Activated T-helper 17 cell treated with anti-CD3 and anti-CD28 coated beads, Interleukin-2, amount 50 U/mL, for 72 hours (primary cell): ENCODE data around the gene LRIT2. TPM values are rescaled to one million over a fixed set of nuclear protein-coding genes. Genes with fewer than 3 reads are reported as not detected.

Experiments used
- ATAC-seq: fragments of 150-1000 bp; cut with Tn5 transposase; replicated peaks from 2 replicates; pipeline ENCODE4 v1.10.0; 2021; ENCODE audit warnings: mild to moderate bottlenecking, moderate library complexity
- H3K27ac Mint-ChIP-seq: one replicate; pipeline ENCODE4 v1.8.0; 2022; ENCODE audit warnings: mixed read lengths
- H3K27me3 Mint-ChIP-seq: one replicate; pipeline ENCODE4 v1.8.0; 2022; ENCODE audit warnings: mixed read lengths
- H3K36me3 Mint-ChIP-seq: one replicate; pipeline ENCODE4 v1.8.0; 2022; ENCODE audit warnings: low read depth, mild to moderate bottlenecking, mixed read lengths
- H3K4me1 Mint-ChIP-seq: one replicate; pipeline ENCODE4 v1.8.0; 2022; ENCODE audit warnings: mixed read lengths
- H3K4me3 Mint-ChIP-seq: one replicate; pipeline ENCODE4 v1.8.0; 2022; ENCODE audit warnings: mild to moderate bottlenecking, mixed read lengths
- H3K9me3 Mint-ChIP-seq: one replicate; pipeline ENCODE4 v1.8.0; 2022; ENCODE audit warnings: mixed read lengths
- total RNA-seq, 2 donors: library from RNA; stranded (reverse); gene quantifications; one replicate each; pipeline ENCODE4 v1.2.3, GENCODE V29; 2022

LRIT2 gene
- total RNA-seq, 2 donors from 2014 or later, result not detected

DNA sequence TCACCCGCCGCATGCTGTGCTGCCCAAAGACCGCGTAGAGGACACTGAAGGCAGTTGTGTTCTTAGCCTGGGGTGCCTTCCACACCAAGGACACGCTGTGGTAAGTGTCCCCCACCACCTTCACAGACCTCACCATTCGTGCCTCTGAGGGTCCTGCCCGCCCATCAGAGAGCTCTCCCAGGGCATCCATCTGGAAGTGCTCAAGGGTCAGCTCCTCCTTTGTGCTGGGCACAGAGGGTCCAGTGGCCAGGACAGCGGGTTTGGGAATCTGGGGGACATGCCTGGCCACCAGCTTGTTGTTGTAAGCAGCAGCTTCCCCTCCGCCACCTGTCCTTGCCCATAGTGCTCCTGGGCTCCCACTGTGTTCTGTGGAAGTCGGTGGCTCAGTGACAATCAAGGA is 7.0 kb upstream of the LRIT2 start:
- ATAC-seq, result no peak
- Mint-ChIP-seq H3K27me3 (peaks cover 22% of the 10 kb centered on the region), H3K36me3 (no peaks in the 10 kb centered on the region), H3K4me1 (no peaks in the 10 kb centered on the region), H3K4me3 (no peak overlapping the region), H3K9me3 (no peaks in the 10 kb centered on the region), H3K27ac (no peak overlapping the region)

DNA sequence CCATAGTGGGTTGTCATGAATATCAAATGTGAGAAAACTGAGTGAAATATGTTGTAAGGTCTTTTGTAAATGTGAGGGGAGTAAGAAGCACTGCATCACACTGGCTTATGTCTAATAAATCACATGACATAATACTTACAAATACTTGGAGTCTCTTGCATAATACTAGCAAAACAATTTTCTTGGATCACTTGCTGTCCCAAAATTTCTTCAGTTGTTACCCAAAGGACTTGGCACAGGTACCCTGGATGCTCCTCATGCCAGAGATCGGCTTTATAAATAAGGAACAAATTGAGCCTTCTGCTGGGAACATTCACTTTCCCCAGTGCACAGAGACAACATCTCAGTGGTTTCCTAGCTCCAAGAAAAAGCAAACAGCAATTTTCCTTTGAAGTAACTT is 5.0 kb upstream of the LRIT2 start:
- no peak for ATAC-seq
- Mint-ChIP-seq H3K36me3 (no peaks in the 10 kb centered on the region), H3K4me3 (no peak overlapping the region), H3K27ac (no peak overlapping the region), H3K4me1 (no peaks in the 10 kb centered on the region), H3K9me3 (no peaks in the 10 kb centered on the region), H3K27me3 (peaks cover 27% of the 10 kb centered on the region)

- H3K27ac Mint-ChIP-seq, result no peak overlapping the region
- no peak for ATAC-seq
Observed at GRCh38 chr10:84227810-84228209, 2.5 kb upstream of the LRIT2 start.

GRCh38 chr10:84226616-84227015 is 1.3 kb upstream of the LRIT2 start:
- no peaks in the 10 kb centered on the region for H3K9me3 Mint-ChIP-seq
- peaks cover 34% of the 10 kb centered on the region for H3K27me3 Mint-ChIP-seq
- H3K27ac Mint-ChIP-seq, result no peak overlapping the region
- no peaks in the 10 kb centered on the region for H3K36me3 Mint-ChIP-seq
- no peak overlapping the region for H3K4me3 Mint-ChIP-seq
- no peak for ATAC-seq
- H3K4me1 Mint-ChIP-seq, result no peaks in the 10 kb centered on the region

More at GRCh38 chr10:84227810-84228209, 2.5 kb upstream of the LRIT2 start:
- Mint-ChIP-seq H3K9me3 (no peaks in the 10 kb centered on the region), H3K4me1 (no peaks in the 10 kb centered on the region), H3K36me3 (no peaks in the 10 kb centered on the region), H3K4me3 (no peak overlapping the region), H3K27me3 (peaks cover 28% of the 10 kb centered on the region)

DNA sequence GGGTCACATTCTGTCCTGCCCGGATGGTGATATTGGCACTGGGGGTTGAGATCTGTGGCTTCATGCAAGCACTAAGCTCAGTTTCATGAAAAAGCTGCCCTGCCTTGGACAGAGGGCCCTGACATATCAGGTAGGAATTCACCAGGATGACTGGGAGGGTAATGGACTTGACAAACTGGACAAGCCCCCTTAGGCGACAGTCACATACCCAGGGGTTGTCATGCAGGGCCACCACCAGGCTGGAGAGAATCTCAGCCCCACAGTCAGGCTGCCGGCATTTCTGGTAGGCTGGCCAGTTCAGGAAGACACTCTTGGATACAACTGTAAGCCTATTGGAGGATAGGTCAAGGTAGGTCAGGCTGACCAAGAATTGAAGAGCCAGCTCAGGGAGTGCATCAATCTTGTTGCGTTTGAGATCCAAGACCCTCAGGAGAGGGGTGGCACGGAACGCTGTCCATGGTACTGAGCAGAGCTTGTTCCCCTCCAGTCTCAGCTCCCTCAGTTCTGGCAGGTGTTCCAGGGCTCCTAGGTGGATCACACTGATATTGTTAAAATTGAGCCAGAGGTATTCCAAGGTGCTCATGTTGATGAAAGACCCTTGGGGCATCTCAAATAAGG is 824 bp downstream of the LRIT2 start:
- Mint-ChIP-seq H3K9me3 (peaks cover under 1% of the 10 kb centered on the region), H3K27ac (no peak overlapping the region), H3K27me3 (peaks cover 33% of the 10 kb centered on the region), H3K36me3 (no peaks in the 10 kb centered on the region), H3K4me1 (no peaks in the 10 kb centered on the region), H3K4me3 (no peak overlapping the region)
- no peak for ATAC-seq

GRCh38 chr10:84221916-84222315 is 3.4 kb downstream of the LRIT2 start:
- no peak overlapping the region for H3K27ac Mint-ChIP-seq

DNA sequence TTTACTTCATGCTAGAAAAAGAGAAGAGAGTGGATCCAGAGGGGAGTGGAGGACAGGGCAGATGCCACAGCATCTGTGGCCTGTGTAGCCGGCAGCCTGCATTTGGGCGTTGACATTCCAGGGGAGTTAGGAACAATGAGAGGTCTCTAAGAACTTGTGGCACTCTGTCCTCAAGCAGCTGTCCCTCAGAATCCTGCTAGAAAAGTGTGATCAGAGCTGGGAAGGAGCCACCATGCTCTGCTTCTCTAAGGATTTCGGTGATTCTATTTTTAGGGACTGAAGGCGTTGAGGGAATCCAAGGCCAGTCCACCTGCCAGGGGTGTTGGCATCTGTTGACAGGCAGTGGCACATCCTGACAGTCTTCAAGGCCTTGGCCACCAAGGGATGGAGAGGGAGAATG is 7.6 kb downstream of the LRIT2 start:
- ATAC-seq, result no peak
- Mint-ChIP-seq H3K4me3 (no peak overlapping the region), H3K9me3 (peaks cover 4% of the 10 kb centered on the region), H3K4me1 (peaks cover 7% of the 10 kb centered on the region), H3K27me3 (peaks cover 19% of the 10 kb centered on the region), H3K27ac (no peak overlapping the region), H3K36me3 (no peaks in the 10 kb centered on the region)

More at GRCh38 chr10:84221916-84222315, 3.4 kb downstream of the LRIT2 start:
- no peak for ATAC-seq
- H3K36me3 Mint-ChIP-seq, result no peaks in the 10 kb centered on the region
- no peak overlapping the region for H3K4me3 Mint-ChIP-seq
- H3K27me3 Mint-ChIP-seq, result peaks cover 26% of the 10 kb centered on the region
- no peaks in the 10 kb centered on the region for H3K4me1 Mint-ChIP-seq
- peaks cover 4% of the 10 kb centered on the region for H3K9me3 Mint-ChIP-seq

GRCh38 chr10:84216834-84217233 is 8.5 kb downstream of the LRIT2 start:
- no peak overlapping the region for H3K27ac Mint-ChIP-seq
- H3K4me3 Mint-ChIP-seq, result no peak overlapping the region
- H3K27me3 Mint-ChIP-seq, result peaks cover 15% of the 10 kb centered on the region
- H3K4me1 Mint-ChIP-seq, result peaks cover 7% of the 10 kb centered on the region
- no peak for ATAC-seq
- H3K36me3 Mint-ChIP-seq, result no peaks in the 10 kb centered on the region
- peaks cover 4% of the 10 kb centered on the region for H3K9me3 Mint-ChIP-seq

GRCh38 chr10:84214612-84215235 is 10.6 kb downstream of the LRIT2 start:
- Mint-ChIP-seq H3K4me3 (peak overlapping the region; percentile 42), H3K27me3 (peaks cover 10% of the 10 kb centered on the region), H3K36me3 (no peaks in the 10 kb centered on the region), H3K4me1 (peaks cover 7% of the 10 kb centered on the region), H3K9me3 (peaks cover 4% of the 10 kb centered on the region), H3K27ac (no peak overlapping the region)
- ATAC-seq, result peak; percentile 74

- peaks cover 7% of the 10 kb centered on the region for H3K4me1 Mint-ChIP-seq
- peaks cover 10% of the 10 kb centered on the region for H3K27me3 Mint-ChIP-seq
- H3K9me3 Mint-ChIP-seq, result no peaks in the 10 kb centered on the region
- peak overlapping the region; percentile 42 for H3K4me3 Mint-ChIP-seq
- H3K27ac Mint-ChIP-seq, result no peak overlapping the region
- ATAC-seq, result peak; percentile 19
- no peaks in the 10 kb centered on the region for H3K36me3 Mint-ChIP-seq
Observed at GRCh38 chr10:84214046-84214572, 11.2 kb downstream of the LRIT2 start.

DNA sequence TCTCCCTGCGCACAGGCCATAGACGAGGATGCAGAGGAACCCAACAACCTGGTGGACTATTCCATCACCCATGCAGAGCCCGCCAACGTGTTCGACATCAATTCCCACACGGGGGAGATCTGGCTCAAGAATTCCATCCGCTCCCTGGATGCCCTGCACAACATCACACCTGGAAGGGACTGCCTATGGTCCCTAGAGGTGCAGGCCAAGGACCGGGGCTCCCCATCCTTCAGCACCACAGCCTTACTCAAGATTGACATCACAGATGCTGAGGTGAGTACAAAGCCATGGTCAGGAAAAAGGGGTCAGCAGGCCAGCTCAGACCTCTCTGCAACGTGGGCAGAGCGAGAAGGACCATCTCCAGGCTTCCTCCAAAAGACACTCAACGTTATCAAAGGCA is 12.3 kb downstream of the LRIT2 start:
- Mint-ChIP-seq H3K27ac (no peak overlapping the region), H3K9me3 (no peaks in the 10 kb centered on the region), H3K4me3 (no peak overlapping the region), H3K36me3 (no peaks in the 10 kb centered on the region), H3K27me3 (peaks cover 14% of the 10 kb centered on the region), H3K4me1 (peaks cover 7% of the 10 kb centered on the region)
- ATAC-seq, result no peak

DNA sequence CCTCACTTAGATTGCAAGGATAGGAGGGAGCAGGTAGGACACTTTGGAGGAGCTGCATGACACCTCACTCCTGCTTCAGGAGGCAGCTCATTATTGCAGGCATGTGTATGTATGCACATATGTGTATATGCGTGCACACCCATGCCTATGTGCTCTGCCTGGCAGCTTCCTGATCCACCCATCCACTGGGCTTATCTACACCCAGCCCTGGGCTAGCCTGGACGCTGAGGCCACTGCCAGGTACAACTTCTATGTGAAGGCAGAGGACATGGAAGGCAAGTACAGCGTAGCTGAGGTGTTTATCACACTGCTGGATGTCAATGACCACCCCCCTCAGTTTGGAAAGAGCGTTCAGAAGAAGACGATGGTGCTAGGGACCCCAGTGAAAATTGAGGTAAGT is 13.3 kb downstream of the LRIT2 start:
- Mint-ChIP-seq H3K27ac (no peak overlapping the region), H3K9me3 (no peaks in the 10 kb centered on the region), H3K27me3 (peaks cover 16% of the 10 kb centered on the region), H3K36me3 (no peaks in the 10 kb centered on the region), H3K4me3 (no peak overlapping the region), H3K4me1 (peaks cover 7% of the 10 kb centered on the region)
- ATAC-seq, result no peak

GRCh38 chr10:84211566-84211965 is 13.8 kb downstream of the LRIT2 start:
- Mint-ChIP-seq H3K4me1 (peaks cover 7% of the 10 kb centered on the region), H3K4me3 (no peak overlapping the region), H3K27ac (no peak overlapping the region)

GRCh38 chr10:84208023-84208422 is 17.3 kb downstream of the LRIT2 start:
- H3K9me3 Mint-ChIP-seq, result no peaks in the 10 kb centered on the region
- H3K27me3 Mint-ChIP-seq, result peaks cover 12% of the 10 kb centered on the region

More at GRCh38 chr10:84211566-84211965, 13.8 kb downstream of the LRIT2 start:
- H3K36me3 Mint-ChIP-seq, result no peaks in the 10 kb centered on the region
- H3K27me3 Mint-ChIP-seq, result peaks cover 20% of the 10 kb centered on the region
- no peaks in the 10 kb centered on the region for H3K9me3 Mint-ChIP-seq
- ATAC-seq, result no peak

GRCh38 chr10:84205853-84206525 is 19.4 kb downstream of the LRIT2 start:
- peaks cover 12% of the 10 kb centered on the region for H3K27me3 Mint-ChIP-seq
- H3K27ac Mint-ChIP-seq, result no peak overlapping the region
- no peak for ATAC-seq
- H3K4me1 Mint-ChIP-seq, result no peaks in the 10 kb centered on the region
- no peaks in the 10 kb centered on the region for H3K36me3 Mint-ChIP-seq
- H3K4me3 Mint-ChIP-seq, result no peak overlapping the region
- no peaks in the 10 kb centered on the region for H3K9me3 Mint-ChIP-seq

More at GRCh38 chr10:84208023-84208422, 17.3 kb downstream of the LRIT2 start:
- Mint-ChIP-seq H3K36me3 (no peaks in the 10 kb centered on the region), H3K4me1 (no peaks in the 10 kb centered on the region), H3K4me3 (no peak overlapping the region), H3K27ac (no peak overlapping the region)
- ATAC-seq, result no peak
